GM19438 (cell line): ENCODE data around the gene UBQLN4.
A peak's percentile ranks its signal among the peaks of the same experiment; 100 is the strongest.
"Not testable (repeated sequence)": the region's sequence is repeated elsewhere in the genome, so short reads cannot be mapped to it uniquely, and the experiment has no call there.

Source experiments
- ATAC-seq: cut with Tn5 transposase; IDR thresholded peaks from one replicate; pipeline ENCODE4 v1.9.1; 2021; ENCODE audit warnings: low read depth; ENCODE audit not compliant: unreplicated experiment

Gene UBQLN4

GRCh38 chr1:156081180-156081916, 27.8 kb upstream of the UBQLN4 start:
- no peak for ATAC-seq

GRCh38 chr1:156080863-156081179, 27.2 kb upstream of the UBQLN4 start:
- no peak for ATAC-seq

- no peak for ATAC-seq
Observed at GRCh38 chr1:156080241-156080862, 26.8 kb upstream of the UBQLN4 start.

GRCh38 chr1:156079762-156080161, 26.2 kb upstream of the UBQLN4 start:
- ATAC-seq, result no peak

- ATAC-seq, result no peak
Observed at GRCh38 chr1:156078728-156079127, 25.1 kb upstream of the UBQLN4 start.

GRCh38 chr1:156077430-156077760, 23.8 kb upstream of the UBQLN4 start:
- no peak for ATAC-seq

- peak; percentile 73 for ATAC-seq
Observed at GRCh38 chr1:156076609-156077429, 23.2 kb upstream of the UBQLN4 start.

- no peak for ATAC-seq
Observed at GRCh38 chr1:156075775-156076204, 22.2 kb upstream of the UBQLN4 start.

- ATAC-seq, result no peak
Observed at GRCh38 chr1:156075162-156075561, 21.6 kb upstream of the UBQLN4 start.

- ATAC-seq, result no peak
Observed at GRCh38 chr1:156074661-156075060, 21.1 kb upstream of the UBQLN4 start.

- no peak for ATAC-seq
Observed at GRCh38 chr1:156073740-156074139, 20.1 kb upstream of the UBQLN4 start.

GRCh38 chr1:156073110-156073687, 19.6 kb upstream of the UBQLN4 start:
- ATAC-seq, result no peak

GRCh38 chr1:156072251-156072650, 18.7 kb upstream of the UBQLN4 start:
- ATAC-seq, result no peak

- not testable (repeated sequence) for ATAC-seq
Observed at GRCh38 chr1:156071332-156071816, 17.8 kb upstream of the UBQLN4 start.

- no peak for ATAC-seq
Observed at GRCh38 chr1:156070548-156070947, 16.9 kb upstream of the UBQLN4 start.

- ATAC-seq, result no peak
Observed at GRCh38 chr1:156069490-156070455, 16.2 kb upstream of the UBQLN4 start.

- ATAC-seq, result no peak
Observed at GRCh38 chr1:156067262-156067661, 13.7 kb upstream of the UBQLN4 start.

- ATAC-seq, result no peak
Observed at GRCh38 chr1:156065871-156066270, 12.3 kb upstream of the UBQLN4 start.

GRCh38 chr1:156065212-156065611, 11.6 kb upstream of the UBQLN4 start:
- no peak for ATAC-seq

GRCh38 chr1:156064615-156065014, 11.0 kb upstream of the UBQLN4 start:
- ATAC-seq, result no peak
